Activated naive CD8-positive, alpha-beta T cell treated with anti-CD3 and anti-CD28 coated beads, Interleukin-2, amount 50 U/mL, for 24 hours (primary cell): ENCODE measurements around the gene LHB.
A peak's percentile ranks its signal among the peaks of the same experiment; 100 is the strongest.
"Not testable (repeated sequence)": the region's sequence is repeated elsewhere in the genome, so short reads cannot be mapped to it uniquely, and the experiment has no call there.

Experiments used
- ATAC-seq: fragments of 150-1000 bp; cut with Tn5 transposase; one replicate; pipeline ENCODE4 v1.10.0; 2021
- DNase-seq: peaks from one replicate; pipeline ENCODE4 v3.0.0; 2021
- H3K27ac Mint-ChIP-seq: one replicate; pipeline ENCODE4 v1.8.0; 2021; ENCODE audit warnings: mild to moderate bottlenecking, mixed read lengths
- H3K27me3 Mint-ChIP-seq: one replicate; pipeline ENCODE4 v1.8.0; 2021; ENCODE audit warnings: mixed read lengths
- H3K36me3 Mint-ChIP-seq: one replicate; pipeline ENCODE4 v1.8.0; 2021; ENCODE audit warnings: low read depth, mixed read lengths
- H3K4me1 Mint-ChIP-seq: one replicate; pipeline ENCODE4 v1.8.0; 2021; ENCODE audit warnings: mixed read lengths
- H3K4me3 Mint-ChIP-seq: one replicate; pipeline ENCODE4 v1.8.0; 2021; ENCODE audit warnings: mild to moderate bottlenecking, moderate library complexity, mixed read lengths
- H3K9me3 Mint-ChIP-seq: one replicate; pipeline ENCODE4 v1.8.0; 2021; ENCODE audit warnings: mixed read lengths

LHB gene

GRCh38 chr19:49049011-49049410 lies 32.1 kb upstream of the LHB start, which contains the start of gene CGB8:
TSS of gene CGB8 (minus strand) at chr19:49049111. CDS start at chr19:49048739, 372 bp downstream.
- not testable (repeated sequence) for H3K36me3 Mint-ChIP-seq, H3K27me3 Mint-ChIP-seq, H3K27ac Mint-ChIP-seq, H3K4me1 Mint-ChIP-seq, H3K9me3 Mint-ChIP-seq, DNase-seq, H3K4me3 Mint-ChIP-seq, ATAC-seq

GRCh38 chr19:49043548-49043947 lies 26.7 kb upstream of the LHB start, which contains the start of gene CGB5:
TSS of gene CGB5 (plus strand) at chr19:49043848. CDS start at chr19:49044210, 362 bp downstream.
- not testable (repeated sequence) for H3K27me3 Mint-ChIP-seq, H3K4me1 Mint-ChIP-seq, H3K27ac Mint-ChIP-seq, DNase-seq, ATAC-seq, H3K9me3 Mint-ChIP-seq, H3K4me3 Mint-ChIP-seq, H3K36me3 Mint-ChIP-seq

GRCh38 chr19:49042666-49043065 lies 25.8 kb upstream of the LHB start:
- not testable (repeated sequence) for H3K4me1 Mint-ChIP-seq, H3K36me3 Mint-ChIP-seq, DNase-seq, H3K9me3 Mint-ChIP-seq, H3K27ac Mint-ChIP-seq, H3K27me3 Mint-ChIP-seq, ATAC-seq, H3K4me3 Mint-ChIP-seq

- ATAC-seq (no peak), DNase-seq (no peak)
- Mint-ChIP-seq H3K4me3 (no peak overlapping the region), H3K9me3 (no peaks in the 10 kb centered on the region), H3K36me3 (no peaks in the 10 kb centered on the region), H3K27ac (no peak overlapping the region), H3K4me1 (no peaks in the 10 kb centered on the region), H3K27me3 (no peaks in the 10 kb centered on the region)
Observed at GRCh38 chr19:49042177-49042576, 25.3 kb upstream of the LHB start.

- not testable (repeated sequence) for H3K4me3 Mint-ChIP-seq, ATAC-seq, H3K27me3 Mint-ChIP-seq, H3K27ac Mint-ChIP-seq, H3K9me3 Mint-ChIP-seq, H3K4me1 Mint-ChIP-seq, H3K36me3 Mint-ChIP-seq, DNase-seq
Observed at GRCh38 chr19:49039736-49040135, 22.8 kb upstream of the LHB start.

- H3K9me3 Mint-ChIP-seq, H3K4me1 Mint-ChIP-seq, H3K4me3 Mint-ChIP-seq, H3K36me3 Mint-ChIP-seq, H3K27me3 Mint-ChIP-seq, DNase-seq, H3K27ac Mint-ChIP-seq, ATAC-seq: not testable (repeated sequence)
Observed at GRCh38 chr19:49038557-49039276, 21.8 kb upstream of the LHB start.

GRCh38 chr19:49038111-49038510 lies 21.2 kb upstream of the LHB start:
- not testable (repeated sequence) for H3K27ac Mint-ChIP-seq, H3K27me3 Mint-ChIP-seq, H3K9me3 Mint-ChIP-seq, ATAC-seq, H3K36me3 Mint-ChIP-seq, H3K4me3 Mint-ChIP-seq, H3K4me1 Mint-ChIP-seq, DNase-seq

GRCh38 chr19:49036815-49037214 lies 19.9 kb upstream of the LHB start, which contains the start of gene CGB1:
TSS of gene CGB1 (minus strand) at chr19:49036895. CDS start at chr19:49036711, 184 bp downstream.
- H3K4me3 Mint-ChIP-seq, H3K9me3 Mint-ChIP-seq, H3K27me3 Mint-ChIP-seq, H3K36me3 Mint-ChIP-seq, H3K27ac Mint-ChIP-seq, H3K4me1 Mint-ChIP-seq, ATAC-seq: not testable (repeated sequence)
- DNase-seq, result peak; percentile 67

GRCh38 chr19:49031642-49032301 lies 14.9 kb upstream of the LHB start, which contains the start of gene CGB2:
TSS of gene CGB2 (plus strand) at chr19:49031890. CDS start at chr19:49032096, 206 bp downstream.
- not testable (repeated sequence) for H3K9me3 Mint-ChIP-seq, H3K4me1 Mint-ChIP-seq, H3K36me3 Mint-ChIP-seq
- peak; percentile 75 for DNase-seq
- peak within 1 kb of the TSS; percentile 80 for H3K27ac Mint-ChIP-seq
- peaks cover 11% of the 10 kb centered on the region for H3K27me3 Mint-ChIP-seq
- peak; percentile 77 for ATAC-seq
- H3K4me3 Mint-ChIP-seq, result peak within 1 kb of the TSS; percentile 38

- not testable (repeated sequence) for H3K36me3 Mint-ChIP-seq, H3K4me1 Mint-ChIP-seq, H3K27ac Mint-ChIP-seq, H3K9me3 Mint-ChIP-seq, H3K4me3 Mint-ChIP-seq, ATAC-seq, DNase-seq, H3K27me3 Mint-ChIP-seq
Observed at GRCh38 chr19:49030323-49030722, 13.4 kb upstream of the LHB start.

GRCh38 chr19:49029749-49030148 lies 12.9 kb upstream of the LHB start:
- not testable (repeated sequence) for H3K4me3 Mint-ChIP-seq, DNase-seq, H3K36me3 Mint-ChIP-seq, H3K27ac Mint-ChIP-seq, H3K27me3 Mint-ChIP-seq, H3K9me3 Mint-ChIP-seq, H3K4me1 Mint-ChIP-seq, ATAC-seq

- H3K4me3 Mint-ChIP-seq, H3K36me3 Mint-ChIP-seq, H3K4me1 Mint-ChIP-seq, H3K27me3 Mint-ChIP-seq, DNase-seq, ATAC-seq, H3K9me3 Mint-ChIP-seq, H3K27ac Mint-ChIP-seq: not testable (repeated sequence)
Observed at GRCh38 chr19:49028686-49029085, 11.8 kb upstream of the LHB start.

GRCh38 chr19:49025599-49025998 lies 8.7 kb upstream of the LHB start:
- peaks cover 12% of the 10 kb centered on the region for H3K4me1 Mint-ChIP-seq
- not testable (repeated sequence) for H3K27me3 Mint-ChIP-seq, H3K27ac Mint-ChIP-seq, H3K36me3 Mint-ChIP-seq, DNase-seq, H3K9me3 Mint-ChIP-seq, H3K4me3 Mint-ChIP-seq, ATAC-seq

GRCh38 chr19:49025088-49025487 lies 8.2 kb upstream of the LHB start:
- H3K9me3 Mint-ChIP-seq, H3K27me3 Mint-ChIP-seq, DNase-seq, ATAC-seq, H3K36me3 Mint-ChIP-seq, H3K4me3 Mint-ChIP-seq, H3K27ac Mint-ChIP-seq: not testable (repeated sequence)
- peaks cover 12% of the 10 kb centered on the region for H3K4me1 Mint-ChIP-seq

- H3K9me3 Mint-ChIP-seq, ATAC-seq, H3K4me3 Mint-ChIP-seq, H3K27ac Mint-ChIP-seq, DNase-seq, H3K27me3 Mint-ChIP-seq, H3K36me3 Mint-ChIP-seq: not testable (repeated sequence)
- H3K4me1 Mint-ChIP-seq, result peaks cover 19% of the 10 kb centered on the region
Observed at GRCh38 chr19:49024233-49024632, 7.3 kb upstream of the LHB start, which contains the start of gene CGB3. TSS of gene CGB3 (minus strand) at chr19:49024333. CDS start at chr19:49023971, 362 bp downstream.
